SK-N-SH treated with all-trans-retinoic acid at 6 μM for 48 hours (cell line): ENCODE measurements around the gene KRTAP10-4.

ENCODE experiments used
- ATAC-seq: fragments of 200-7000 bp; cut with Tn5 transposase; 3 replicates; pipeline ENCODE4 v1.9.1; 2020; ENCODE audit warnings: mild to moderate bottlenecking, moderate library complexity
- ARNTL ChIP-seq: fragments of 450-650 bp; formaldehyde crosslinking; IDR thresholded peaks from 2 replicates; pipeline ENCODE4 v1.5.0; 2020; ENCODE audit warnings: low read depth, mild to moderate bottlenecking, moderate library complexity, borderline replicate concordance
- BACH2 ChIP-seq: fragments of 250-450 bp; sonication (Bioruptor Pico); IDR thresholded peaks from 2 replicates; pipeline ENCODE4 v1.9.0; 2021; ENCODE audit warnings: mild to moderate bottlenecking, borderline replicate concordance
- CREB5 ChIP-seq: fragments of 250-450 bp; sonication (Bioruptor Pico); IDR thresholded peaks from 2 replicates; pipeline ENCODE4 v1.5.1; 2020; ENCODE audit warnings: low read depth, mild to moderate bottlenecking, moderate library complexity
- CSRNP3 ChIP-seq: fragments of 250-450 bp; sonication (Bioruptor Pico); IDR thresholded peaks from 2 replicates; pipeline ENCODE4 v1.5.1; 2021; ENCODE audit warnings: mild to moderate bottlenecking, moderate library complexity
- ESRRG ChIP-seq: fragments of 250-450 bp; sonication (Bioruptor Pico); IDR thresholded peaks from 2 replicates; pipeline ENCODE4 v1.6.1; 2021; ENCODE audit warnings: mild to moderate bottlenecking
- GLIS3 ChIP-seq: fragments of 250-450 bp; sonication (Bioruptor Pico); IDR thresholded peaks from 2 replicates; pipeline ENCODE4 v1.5.0; 2020; ENCODE audit warnings: mild to moderate bottlenecking, moderate library complexity
- ISL1 ChIP-seq: fragments of 250-450 bp; sonication (Bioruptor Pico); IDR thresholded peaks from 2 replicates; pipeline ENCODE4 v2.1.2; 2022; ENCODE audit warnings: mild to moderate bottlenecking, moderate library complexity
- OSR1 ChIP-seq: fragments of 250-450 bp; sonication (Bioruptor Pico); IDR thresholded peaks from 2 replicates; pipeline ENCODE4 v1.8.0; 2022; ENCODE audit warnings: moderate library complexity, mild to moderate bottlenecking, inconsistent platforms
- POU6F1 ChIP-seq: fragments of 250-450 bp; sonication (Bioruptor Pico); IDR thresholded peaks from 2 replicates; pipeline ENCODE4 v1.8.0; 2021; ENCODE audit warnings: low read depth, mild to moderate bottlenecking, moderate library complexity, borderline replicate concordance
- PPARA ChIP-seq: fragments of 250-450 bp; sonication (Bioruptor Pico); IDR thresholded peaks from 2 replicates; pipeline ENCODE4 v1.5.0; 2020; ENCODE audit warnings: mild to moderate bottlenecking, borderline replicate concordance
- RARB ChIP-seq: fragments of 250-450 bp; sonication (Bioruptor Pico); IDR thresholded peaks from 2 replicates; pipeline ENCODE4 v1.8.0; 2021; ENCODE audit warnings: mild to moderate bottlenecking, moderate library complexity
- SNAI2 ChIP-seq: fragments of 250-450 bp; sonication (Bioruptor Pico); IDR thresholded peaks from 2 replicates; pipeline ENCODE4 v1.5.0; 2020; ENCODE audit warnings: mild to moderate bottlenecking, moderate library complexity
- TCF4 ChIP-seq: fragments of 250-450 bp; sonication (Bioruptor Pico); IDR thresholded peaks from 2 replicates; pipeline ENCODE4 v1.8.0; 2021; ENCODE audit warnings: mild to moderate bottlenecking, moderate library complexity, borderline replicate concordance
- TOX ChIP-seq: fragments of 250-450 bp; sonication (Bioruptor Pico); IDR thresholded peaks from 2 replicates; pipeline ENCODE4 v1.8.0; 2021; ENCODE audit warnings: mild to moderate bottlenecking, moderate library complexity, borderline replicate concordance
- TSHZ2 ChIP-seq: fragments of 250-450 bp; sonication (Bioruptor Pico); IDR thresholded peaks from 2 replicates; pipeline ENCODE4 v1.5.0; 2020; ENCODE audit warnings: mild to moderate bottlenecking, moderate library complexity
- ZC3H10 ChIP-seq: fragments of 250-450 bp; sonication (Bioruptor Pico); IDR thresholded peaks from 2 replicates; pipeline ENCODE4 v1.5.1; 2021; ENCODE audit warnings: mild to moderate bottlenecking, moderate library complexity
- ZFP3 ChIP-seq: fragments of 250-450 bp; sonication (Bioruptor Pico); IDR thresholded peaks from 2 replicates; pipeline ENCODE4 v1.5.0; 2020; ENCODE audit warnings: mild to moderate bottlenecking, moderate library complexity
- ZFP30 ChIP-seq: fragments of 450-650 bp; formaldehyde crosslinking; IDR thresholded peaks from 2 replicates; pipeline ENCODE4 v1.5.0; 2022; ENCODE audit warnings: mild to moderate bottlenecking, moderate library complexity
- ZNF565 ChIP-seq: fragments of 450-650 bp; formaldehyde crosslinking; conservative IDR thresholded peaks from 2 replicates; pipeline ENCODE4 v1.5.0; 2020; ENCODE audit warnings: low read depth, mild to moderate bottlenecking, moderate library complexity
- ZNF8 ChIP-seq: fragments of 450-650 bp; formaldehyde crosslinking; IDR thresholded peaks from 2 replicates; pipeline ENCODE4 v1.5.0; 2020; ENCODE audit warnings: mild to moderate bottlenecking, moderate library complexity
- TF ChIP-seq, protein P1 (sequence below): fragments of 250-450 bp; sonication (Bioruptor Pico); IDR thresholded peaks from 2 replicates; pipeline ENCODE4 v1.8.0; 2020; ENCODE audit warnings: mild to moderate bottlenecking, moderate library complexity, borderline replicate concordance

KRTAP10-4 gene

GRCh38 chr21:44581158-44581557 is 7.6 kb downstream of the KRTAP10-4 start:
- TF ChIP-seq RARB (CRISPR knock-in tag) (no peak), OSR1 (CRISPR knock-in tag) (no peak)
- ATAC-seq: no peak

GRCh38 chr21:44582055-44582454 is 8.5 kb downstream of the KRTAP10-4 start:
- no peak for ATAC-seq
- no peak for TF ChIP-seq ZNF565 (CRISPR knock-in tag)
- TF ChIP-seq ZC3H10 (CRISPR knock-in tag): no peak
- TF ChIP-seq OSR1 (CRISPR knock-in tag): no peak
- no peak for TF ChIP-seq POU6F1 (CRISPR knock-in tag)
- TF ChIP-seq TOX (CRISPR knock-in tag): no peak
- no peak for TF ChIP-seq ESRRG (CRISPR knock-in tag)
- TF ChIP-seq SNAI2: no peak
- no peak for TF ChIP-seq ISL1 (CRISPR knock-in tag)
- no peak for TF ChIP-seq ZFP3 (CRISPR knock-in tag)

- no peak for TF ChIP-seq ZFP3 (CRISPR knock-in tag)
- TF ChIP-seq RARB (CRISPR knock-in tag): no peak
- TF ChIP-seq ARNTL: no peak
- no peak for TF ChIP-seq TCF4 (CRISPR knock-in tag)
- no peak for TF ChIP-seq ZC3H10 (CRISPR knock-in tag)
- TF ChIP-seq ZFP30 (CRISPR knock-in tag): no peak
- no peak for TF ChIP-seq TOX (CRISPR knock-in tag)
- TF ChIP-seq ESRRG (CRISPR knock-in tag): no peak
- no peak for TF ChIP-seq CREB5 (CRISPR knock-in tag)
- TF ChIP-seq, protein P1, sequence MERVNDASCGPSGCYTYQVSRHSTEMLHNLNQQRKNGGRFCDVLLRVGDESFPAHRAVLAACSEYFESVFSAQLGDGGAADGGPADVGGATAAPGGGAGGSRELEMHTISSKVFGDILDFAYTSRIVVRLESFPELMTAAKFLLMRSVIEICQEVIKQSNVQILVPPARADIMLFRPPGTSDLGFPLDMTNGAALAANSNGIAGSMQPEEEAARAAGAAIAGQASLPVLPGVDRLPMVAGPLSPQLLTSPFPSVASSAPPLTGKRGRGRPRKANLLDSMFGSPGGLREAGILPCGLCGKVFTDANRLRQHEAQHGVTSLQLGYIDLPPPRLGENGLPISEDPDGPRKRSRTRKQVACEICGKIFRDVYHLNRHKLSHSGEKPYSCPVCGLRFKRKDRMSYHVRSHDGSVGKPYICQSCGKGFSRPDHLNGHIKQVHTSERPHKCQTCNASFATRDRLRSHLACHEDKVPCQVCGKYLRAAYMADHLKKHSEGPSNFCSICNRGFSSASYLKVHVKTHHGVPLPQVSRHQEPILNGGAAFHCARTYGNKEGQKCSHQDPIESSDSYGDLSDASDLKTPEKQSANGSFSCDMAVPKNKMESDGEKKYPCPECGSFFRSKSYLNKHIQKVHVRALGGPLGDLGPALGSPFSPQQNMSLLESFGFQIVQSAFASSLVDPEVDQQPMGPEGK: no peak
- TF ChIP-seq ZNF565 (CRISPR knock-in tag): no peak
- TF ChIP-seq SNAI2: no peak
- TF ChIP-seq GLIS3 (CRISPR knock-in tag): no peak
- TF ChIP-seq OSR1 (CRISPR knock-in tag): no peak
- TF ChIP-seq ZNF8 (CRISPR knock-in tag): no peak
- no peak for TF ChIP-seq POU6F1 (CRISPR knock-in tag)
- no peak for TF ChIP-seq CSRNP3 (CRISPR knock-in tag)
- TF ChIP-seq ISL1 (CRISPR knock-in tag): no peak
- no peak for TF ChIP-seq PPARA (CRISPR knock-in tag)
- TF ChIP-seq, all 23 proteins: peak for 0
Measured at GRCh38 chr21:44583089-44583799, 9.7 kb downstream of the KRTAP10-4 start.

DNA sequence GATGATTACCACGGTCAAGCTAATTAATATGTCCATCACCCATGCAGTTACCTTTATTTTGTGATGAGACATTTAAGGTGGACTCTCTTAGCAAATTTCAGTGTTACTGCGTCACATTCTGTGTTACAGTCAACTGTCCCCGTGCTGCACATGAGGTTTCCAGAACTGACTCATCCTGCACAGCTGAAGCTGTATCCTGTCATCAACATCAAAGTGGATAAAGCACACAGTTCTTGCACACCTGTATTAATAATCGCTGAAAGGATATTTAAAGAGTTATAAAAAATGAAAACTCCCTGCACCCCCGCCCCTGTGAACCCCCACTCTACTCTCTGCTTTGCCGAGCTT is 10.2 kb downstream of the KRTAP10-4 start:
- no peak for ATAC-seq
- no peak for TF ChIP-seq ISL1 (CRISPR knock-in tag)
- no peak for TF ChIP-seq BACH2 (CRISPR knock-in tag)
- no peak for TF ChIP-seq POU6F1 (CRISPR knock-in tag)
- no peak for TF ChIP-seq TSHZ2 (CRISPR knock-in tag)
- TF ChIP-seq OSR1 (CRISPR knock-in tag): no peak
- no peak for TF ChIP-seq ZFP3 (CRISPR knock-in tag)
- no peak for TF ChIP-seq ESRRG (CRISPR knock-in tag)
- no peak for TF ChIP-seq CREB5 (CRISPR knock-in tag)

More at GRCh38 chr21:44583089-44583799, 9.7 kb downstream of the KRTAP10-4 start:
- no peak for ATAC-seq
